ENCODE measurements around the gene TMEM236.
"Not testable (repeated sequence)": the region's sequence is repeated elsewhere in the genome, so short reads cannot be mapped to it uniquely, and the experiment has no call there.

TMEM236 gene

GRCh38 chr10:17712053-17712452 is 39.9 kb upstream of the TMEM236 start:
- H3K4me3 ChIP-seq (ENCODE audit: low read depth, low read length), result no peak overlapping the region
- TF ChIP-seq MYC (IDR thresholded peaks at IDR 0.05; ENCODE audit: low read depth, low read length), result no peak
- TF ChIP-seq MAX (IDR thresholded peaks at IDR 0.05; ENCODE audit: low read depth, low read length), result no peak
- TF ChIP-seq, protein P1, sequence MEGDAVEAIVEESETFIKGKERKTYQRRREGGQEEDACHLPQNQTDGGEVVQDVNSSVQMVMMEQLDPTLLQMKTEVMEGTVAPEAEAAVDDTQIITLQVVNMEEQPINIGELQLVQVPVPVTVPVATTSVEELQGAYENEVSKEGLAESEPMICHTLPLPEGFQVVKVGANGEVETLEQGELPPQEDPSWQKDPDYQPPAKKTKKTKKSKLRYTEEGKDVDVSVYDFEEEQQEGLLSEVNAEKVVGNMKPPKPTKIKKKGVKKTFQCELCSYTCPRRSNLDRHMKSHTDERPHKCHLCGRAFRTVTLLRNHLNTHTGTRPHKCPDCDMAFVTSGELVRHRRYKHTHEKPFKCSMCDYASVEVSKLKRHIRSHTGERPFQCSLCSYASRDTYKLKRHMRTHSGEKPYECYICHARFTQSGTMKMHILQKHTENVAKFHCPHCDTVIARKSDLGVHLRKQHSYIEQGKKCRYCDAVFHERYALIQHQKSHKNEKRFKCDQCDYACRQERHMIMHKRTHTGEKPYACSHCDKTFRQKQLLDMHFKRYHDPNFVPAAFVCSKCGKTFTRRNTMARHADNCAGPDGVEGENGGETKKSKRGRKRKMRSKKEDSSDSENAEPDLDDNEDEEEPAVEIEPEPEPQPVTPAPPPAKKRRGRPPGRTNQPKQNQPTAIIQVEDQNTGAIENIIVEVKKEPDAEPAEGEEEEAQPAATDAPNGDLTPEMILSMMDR (IDR thresholded peaks at IDR 0.05; ENCODE audit: low read depth, low read length), result no peak
- no peak for TF ChIP-seq POLR2A (IDR thresholded peaks at IDR 0.05; ENCODE audit: extremely low read depth, insufficient read length)
- DNase-seq (ENCODE audit: low read depth), result no peak

DNA sequence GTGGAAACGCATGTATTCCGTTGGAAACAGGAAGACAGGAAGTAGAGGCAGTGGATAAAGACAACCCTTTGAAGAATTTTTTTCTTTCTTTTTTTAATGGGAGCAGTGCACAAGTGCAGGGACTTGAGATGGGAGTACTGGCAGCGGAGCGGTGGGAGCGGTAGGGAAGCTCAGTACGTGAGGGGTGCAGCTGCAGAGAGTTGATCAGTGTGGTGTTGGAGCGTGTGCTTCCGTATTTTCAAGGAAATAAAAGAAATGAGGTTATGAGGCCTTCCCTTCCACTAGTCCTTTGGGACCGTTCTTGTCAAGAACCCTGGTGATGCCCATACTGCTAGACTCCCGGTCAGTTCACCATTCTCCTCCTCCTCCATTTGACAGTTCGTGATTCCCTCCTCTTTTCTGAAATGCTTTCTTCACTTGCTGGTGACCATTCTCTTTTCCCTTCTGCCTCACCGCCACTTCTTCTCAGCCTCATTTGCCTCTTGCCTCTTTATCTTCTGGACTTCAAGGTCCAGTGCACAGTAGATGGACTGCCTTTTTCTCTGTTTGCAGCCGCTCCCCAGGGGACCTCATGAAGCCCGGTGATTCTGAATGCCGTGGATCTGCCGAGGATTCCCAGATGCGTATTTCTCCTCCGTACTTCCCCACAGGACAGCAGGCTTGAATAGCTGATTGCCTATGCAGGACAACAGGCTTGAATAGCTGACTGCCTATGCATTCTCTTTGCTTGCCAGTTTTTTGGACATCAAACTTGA is 39.1 kb upstream of the TMEM236 start:
- no peak for TF ChIP-seq POLR2A (IDR thresholded peaks at IDR 0.05; ENCODE audit: extremely low read depth, insufficient read length)
- TF ChIP-seq, protein P1 (IDR thresholded peaks at IDR 0.05; ENCODE audit: low read depth, low read length), result no peak
- no peak for TF ChIP-seq MYC (IDR thresholded peaks at IDR 0.05; ENCODE audit: low read depth, low read length)
- no peak for TF ChIP-seq MAX (IDR thresholded peaks at IDR 0.05; ENCODE audit: low read depth, low read length)
- DNase-seq (ENCODE audit: low read depth), result no peak
- no peak overlapping the region for H3K4me3 ChIP-seq (ENCODE audit: low read depth, low read length)

GRCh38 chr10:17713758-17714157 is 38.2 kb upstream of the TMEM236 start:
- DNase-seq (ENCODE audit: low read depth), result no peak
- H3K4me3 ChIP-seq (ENCODE audit: low read depth, low read length), result no peak overlapping the region
- TF ChIP-seq, protein P1 (IDR thresholded peaks at IDR 0.05; ENCODE audit: low read depth, low read length), result no peak
- no peak for TF ChIP-seq MAX (IDR thresholded peaks at IDR 0.05; ENCODE audit: low read depth, low read length)
- TF ChIP-seq MYC (IDR thresholded peaks at IDR 0.05; ENCODE audit: low read depth, low read length), result no peak
- TF ChIP-seq POLR2A (IDR thresholded peaks at IDR 0.05; ENCODE audit: extremely low read depth, insufficient read length), result no peak

DNA sequence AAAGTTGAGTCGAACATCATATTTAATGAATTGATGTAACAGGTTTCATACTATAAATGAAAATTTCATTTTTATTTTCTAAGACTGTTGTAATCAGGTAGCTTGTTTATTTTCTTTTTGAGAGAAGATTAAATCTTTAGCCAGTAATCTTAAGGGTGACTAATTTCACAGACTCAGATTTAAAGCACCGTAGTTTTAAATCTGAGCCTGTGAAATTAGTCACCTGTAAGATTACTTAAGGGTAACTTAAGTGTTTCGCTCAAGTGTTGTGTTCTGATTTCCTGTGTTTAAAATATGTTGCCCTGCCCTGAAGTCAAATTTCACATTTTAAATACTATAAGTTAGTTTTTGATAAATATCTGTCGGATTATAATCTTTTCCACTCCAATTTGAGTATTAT is 35.8 kb upstream of the TMEM236 start:
- DNase-seq (ENCODE audit: low read depth), result no peak
- TF ChIP-seq MAX (IDR thresholded peaks at IDR 0.05; ENCODE audit: low read depth, low read length), result no peak
- TF ChIP-seq, protein P1 (IDR thresholded peaks at IDR 0.05; ENCODE audit: low read depth, low read length), result no peak
- TF ChIP-seq POLR2A (IDR thresholded peaks at IDR 0.05; ENCODE audit: extremely low read depth, insufficient read length), result no peak
- no peak for TF ChIP-seq MYC (IDR thresholded peaks at IDR 0.05; ENCODE audit: low read depth, low read length)
- H3K4me3 ChIP-seq (ENCODE audit: low read depth, low read length), result no peak overlapping the region

DNA sequence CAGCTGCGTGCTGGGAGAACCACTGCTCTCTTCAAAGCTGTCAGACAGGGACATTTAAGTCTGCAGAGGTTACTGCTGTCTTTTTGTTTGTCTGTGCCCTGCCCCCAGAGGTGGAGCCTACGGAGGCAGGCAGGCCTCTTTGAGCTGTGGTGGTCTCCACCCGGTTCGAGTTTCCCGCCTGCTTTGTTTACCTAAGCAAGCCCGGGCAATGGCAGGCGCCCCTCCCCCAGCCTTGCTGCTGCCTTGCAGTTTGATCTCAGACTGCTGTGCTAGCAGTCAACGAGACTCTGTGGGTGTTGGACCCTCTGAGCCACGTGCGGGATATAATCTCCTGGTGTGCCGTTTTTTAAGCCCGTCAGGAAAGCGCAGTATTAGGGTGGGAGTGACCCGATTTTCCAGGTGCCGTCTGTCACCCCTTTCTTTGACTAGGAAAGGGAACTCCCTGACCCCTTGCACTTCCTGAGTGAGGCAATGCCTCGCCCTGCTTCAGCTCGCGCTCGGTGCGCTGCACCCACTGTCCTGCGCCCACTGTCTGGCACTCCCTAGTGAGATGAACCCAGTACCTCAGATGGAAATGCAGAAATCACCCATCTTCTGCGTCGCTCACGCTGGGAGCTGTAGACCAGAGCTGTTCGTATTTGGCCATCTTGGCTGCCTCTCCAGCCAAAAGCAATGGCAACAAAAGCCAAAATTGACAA is 29.5 kb upstream of the TMEM236 start:
- H3K4me3 ChIP-seq (ENCODE audit: low read depth, low read length); DNase-seq (ENCODE audit: low read depth): not testable (repeated sequence)

- no peak overlapping the region for H3K4me3 ChIP-seq (ENCODE audit: low read depth, low read length)
- no peak for DNase-seq (ENCODE audit: low read depth)
- TF ChIP-seq POLR2A (IDR thresholded peaks at IDR 0.05; ENCODE audit: extremely low read depth, insufficient read length) (no peak), MAX (IDR thresholded peaks at IDR 0.05; ENCODE audit: low read depth, low read length) (no peak), MYC (IDR thresholded peaks at IDR 0.05; ENCODE audit: low read depth, low read length) (no peak)
- TF ChIP-seq, protein P1 (IDR thresholded peaks at IDR 0.05; ENCODE audit: low read depth, low read length), result no peak
These were observed 26.3 kb upstream of the TMEM236 start for GRCh38 chr10:17725703-17726102.

Data from NB4 (cell line).